ENCODE results near the gene PACSIN2.

Gene PACSIN2

DNA sequence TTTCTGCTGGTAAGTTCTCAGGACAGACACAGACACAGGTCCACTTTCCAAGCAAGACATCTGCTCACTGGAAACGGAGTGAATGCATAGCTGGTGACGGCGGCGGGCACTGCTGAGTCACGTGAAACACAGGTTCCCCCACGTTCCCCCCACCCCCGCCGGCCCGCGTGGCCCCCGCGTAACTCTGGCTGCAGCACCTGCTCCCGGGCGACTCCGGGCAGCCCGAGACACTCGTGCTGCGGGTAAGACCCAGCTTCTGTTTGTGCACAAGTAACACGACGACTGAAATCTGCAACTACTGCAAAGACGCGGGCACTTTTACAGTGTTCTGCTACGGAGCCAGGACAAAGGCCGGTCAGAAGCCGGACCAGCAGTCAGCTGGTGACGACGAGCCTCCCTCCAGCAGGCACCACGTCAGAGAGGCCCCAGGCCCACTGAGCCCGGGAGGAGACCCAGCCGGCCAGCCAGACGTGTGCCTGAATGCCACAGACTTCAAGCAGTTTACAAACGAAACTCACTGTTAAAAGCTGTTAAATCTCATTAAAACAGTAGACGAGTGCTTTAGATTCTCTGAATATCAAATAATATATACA, 145.0 kb downstream of the PACSIN2 start:
- TF ChIP-seq GATA3 (IDR thresholded peaks at IDR 0.05; ENCODE audit: low read depth, low read length) (no peak), GATA2 (IDR thresholded peaks at IDR 0.05; ENCODE audit: low read depth, low read length) (no peak)

DNA sequence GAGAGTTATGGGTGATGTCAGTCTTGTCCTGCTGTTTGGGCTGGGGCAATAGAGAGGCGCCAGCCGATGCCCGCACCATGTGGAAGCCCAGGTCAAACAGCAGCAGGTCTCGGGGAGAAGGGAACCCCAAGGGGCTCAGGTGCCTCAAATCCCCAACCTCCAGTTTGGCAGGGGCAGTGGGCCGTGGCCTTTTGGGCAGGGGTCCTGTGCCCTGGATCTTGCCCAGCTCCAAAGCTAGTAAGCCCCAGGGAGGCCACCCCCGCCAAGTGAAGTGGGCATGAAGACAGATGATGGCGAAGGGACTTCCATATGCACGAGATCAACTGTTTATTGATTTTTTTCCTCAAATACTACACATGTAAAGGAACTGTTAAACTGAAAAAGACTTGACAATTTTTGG, 145.5 kb downstream of the PACSIN2 start:
- no peak for TF ChIP-seq GATA2 (IDR thresholded peaks at IDR 0.05; ENCODE audit: low read depth, low read length)
- no peak for TF ChIP-seq GATA3 (IDR thresholded peaks at IDR 0.05; ENCODE audit: low read depth, low read length)

DNA sequence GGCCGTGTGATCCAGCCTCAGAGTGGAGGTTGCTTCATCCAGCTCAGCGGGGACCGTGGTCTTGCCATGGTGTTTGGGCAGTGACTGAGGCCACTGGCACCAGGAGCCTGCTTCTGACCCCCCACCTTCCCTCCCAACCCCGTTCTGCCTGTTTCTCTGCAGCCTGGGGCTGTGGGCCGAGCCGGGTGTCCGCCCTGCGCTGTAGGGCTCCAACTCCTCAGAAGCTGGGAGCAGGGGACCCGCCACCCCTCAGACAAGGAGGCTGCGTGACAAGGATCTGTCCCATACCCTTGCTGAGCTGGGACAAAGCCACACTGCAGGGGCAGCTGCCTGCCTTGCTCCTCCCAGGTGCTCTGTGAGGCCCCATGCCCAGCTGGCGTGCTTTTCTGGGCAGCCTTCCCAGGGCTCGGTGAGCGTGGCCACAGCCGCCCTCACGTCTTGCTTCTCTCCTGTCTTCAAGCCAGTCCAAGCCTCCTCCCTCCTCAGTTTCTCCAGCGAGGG, 146.1 kb downstream of the PACSIN2 start:
- TF ChIP-seq GATA2 (IDR thresholded peaks at IDR 0.05; ENCODE audit: low read depth, low read length) (no peak), GATA3 (IDR thresholded peaks at IDR 0.05; ENCODE audit: low read depth, low read length) (no peak)

DNA sequence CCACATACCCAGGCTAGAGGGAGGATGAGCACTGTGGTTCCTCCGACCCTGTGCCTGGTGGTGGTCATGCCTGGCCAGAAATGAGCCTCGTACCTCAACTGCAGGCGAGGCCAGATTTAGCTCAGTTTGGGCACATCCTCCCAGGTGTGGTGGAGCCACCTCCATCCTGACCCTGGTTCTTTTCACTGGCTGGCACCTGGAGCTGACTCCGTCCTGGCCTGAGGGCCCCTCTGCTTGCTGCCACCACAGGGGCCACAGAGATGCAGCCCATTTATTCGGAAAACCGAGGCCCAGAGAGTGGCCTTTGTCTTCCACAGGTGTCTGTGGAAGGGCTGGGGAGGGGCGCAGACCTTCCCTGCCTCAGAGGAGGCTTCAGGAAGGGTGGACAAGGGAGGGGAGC, 148.8 kb downstream of the PACSIN2 start:
- no peak for TF ChIP-seq GATA2 (IDR thresholded peaks at IDR 0.05; ENCODE audit: low read depth, low read length)
- no peak for TF ChIP-seq GATA3 (IDR thresholded peaks at IDR 0.05; ENCODE audit: low read depth, low read length)

DNA sequence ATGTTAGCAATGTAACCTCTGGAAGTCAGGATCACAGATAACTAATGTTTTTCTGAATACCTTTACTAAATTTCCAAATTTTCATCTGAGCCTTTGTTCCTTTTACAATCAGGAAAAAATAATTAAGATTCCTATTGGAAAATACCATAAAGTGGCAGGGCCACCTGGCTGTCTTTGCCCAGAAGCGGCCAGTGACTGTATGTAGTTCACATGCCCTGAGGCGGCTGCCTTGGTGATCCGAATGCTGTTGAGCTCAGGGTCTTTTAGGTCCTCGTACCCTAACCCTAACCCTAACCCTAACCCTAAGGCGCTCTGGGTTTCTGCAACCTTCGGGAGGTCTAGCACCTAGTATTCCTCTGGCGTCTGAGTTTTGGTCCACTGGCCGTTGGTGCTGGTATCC, 149.4 kb downstream of the PACSIN2 start:
- TF ChIP-seq GATA3 (IDR thresholded peaks at IDR 0.05; ENCODE audit: low read depth, low read length) (no peak), GATA2 (IDR thresholded peaks at IDR 0.05; ENCODE audit: low read depth, low read length) (no peak)

DNA sequence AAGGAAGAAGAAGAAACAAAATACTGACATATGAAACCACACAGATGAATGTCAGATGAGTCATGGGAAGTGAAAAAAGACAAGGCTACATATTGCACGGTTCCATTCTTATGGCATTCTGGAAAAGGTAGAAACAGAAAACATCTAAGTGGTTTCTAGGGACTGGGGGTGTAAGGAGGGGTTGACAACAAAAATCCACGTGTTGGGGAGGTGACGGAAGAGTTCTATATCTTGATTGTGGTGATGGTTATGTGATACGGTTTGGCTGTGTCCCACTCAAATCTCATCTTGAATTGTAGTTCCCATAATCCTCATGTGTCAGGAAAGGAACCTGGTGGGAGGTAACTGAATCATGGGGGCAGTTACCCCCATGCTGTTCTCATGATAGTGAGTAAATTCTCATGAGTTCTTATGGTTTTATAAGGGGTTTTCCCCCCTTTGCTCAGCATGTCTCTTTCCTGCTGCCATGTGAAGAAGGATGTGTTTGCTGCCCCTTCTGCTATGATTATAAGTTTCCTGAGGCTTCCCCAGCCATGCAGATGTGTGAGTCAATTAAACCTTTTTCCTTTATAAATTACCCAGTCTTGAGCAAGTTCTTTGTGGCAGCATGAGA, 151.5 kb downstream of the PACSIN2 start:
- no peak for TF ChIP-seq GATA2 (IDR thresholded peaks at IDR 0.05; ENCODE audit: low read depth, low read length)

DNA sequence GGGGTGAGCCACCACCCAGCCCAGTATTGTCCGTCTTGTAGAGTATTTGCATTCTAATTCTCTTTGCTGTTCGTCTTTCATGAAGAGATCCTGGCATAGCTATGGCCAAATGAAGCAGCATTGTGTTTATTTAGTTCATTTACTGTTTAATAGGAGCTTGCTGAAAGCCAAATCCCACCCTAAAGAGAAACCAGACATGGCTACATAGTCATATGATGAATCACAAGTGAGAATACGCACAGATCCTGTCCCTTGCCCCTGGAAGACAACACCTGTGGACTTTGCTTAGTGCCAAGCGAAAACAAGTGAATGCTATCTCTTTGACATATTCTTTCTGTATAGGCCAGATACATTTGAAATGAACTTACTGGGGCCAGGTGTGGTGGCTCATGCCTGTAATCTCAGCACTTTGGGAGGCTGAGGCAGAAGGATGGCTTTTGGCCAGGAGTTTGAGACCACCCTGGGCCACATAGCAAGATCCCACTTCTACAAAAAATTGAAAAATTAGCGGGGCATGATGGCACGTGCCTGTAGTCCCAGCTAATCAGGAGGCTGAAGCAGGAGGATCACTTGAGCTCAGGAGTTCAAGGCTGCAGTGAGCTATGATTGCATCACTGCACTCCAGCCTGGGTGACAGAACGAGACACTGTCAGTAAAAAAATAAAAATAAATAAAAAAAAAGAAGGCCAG, 152.8 kb downstream of the PACSIN2 start:
- TF ChIP-seq GATA3 (IDR thresholded peaks at IDR 0.05; ENCODE audit: low read depth, low read length) (no peak), GATA2 (IDR thresholded peaks at IDR 0.05; ENCODE audit: low read depth, low read length) (no peak)

DNA sequence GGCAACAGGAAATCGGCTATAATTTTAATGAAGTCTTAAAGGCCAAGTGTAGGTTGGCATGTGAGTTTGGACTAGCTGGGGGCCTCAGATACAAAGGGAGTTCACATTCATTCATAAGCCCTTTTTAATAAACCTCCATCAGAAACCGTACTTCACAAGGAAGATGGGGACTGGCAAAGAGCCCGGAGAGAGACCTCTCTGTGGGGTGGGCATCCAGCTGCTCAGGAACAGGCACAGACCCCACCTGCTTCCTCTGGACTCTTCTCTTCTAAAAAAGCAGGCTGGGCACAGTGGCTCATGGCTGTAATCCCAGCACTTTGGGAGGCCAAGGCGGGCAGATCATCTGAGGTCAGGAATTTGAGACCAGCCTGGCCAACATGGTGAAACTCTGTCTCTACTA, 154.0 kb downstream of the PACSIN2 start:
- TF ChIP-seq GATA2 (IDR thresholded peaks at IDR 0.05; ENCODE audit: low read depth, low read length): no peak
- TF ChIP-seq GATA3 (IDR thresholded peaks at IDR 0.05; ENCODE audit: low read depth, low read length): no peak

DNA sequence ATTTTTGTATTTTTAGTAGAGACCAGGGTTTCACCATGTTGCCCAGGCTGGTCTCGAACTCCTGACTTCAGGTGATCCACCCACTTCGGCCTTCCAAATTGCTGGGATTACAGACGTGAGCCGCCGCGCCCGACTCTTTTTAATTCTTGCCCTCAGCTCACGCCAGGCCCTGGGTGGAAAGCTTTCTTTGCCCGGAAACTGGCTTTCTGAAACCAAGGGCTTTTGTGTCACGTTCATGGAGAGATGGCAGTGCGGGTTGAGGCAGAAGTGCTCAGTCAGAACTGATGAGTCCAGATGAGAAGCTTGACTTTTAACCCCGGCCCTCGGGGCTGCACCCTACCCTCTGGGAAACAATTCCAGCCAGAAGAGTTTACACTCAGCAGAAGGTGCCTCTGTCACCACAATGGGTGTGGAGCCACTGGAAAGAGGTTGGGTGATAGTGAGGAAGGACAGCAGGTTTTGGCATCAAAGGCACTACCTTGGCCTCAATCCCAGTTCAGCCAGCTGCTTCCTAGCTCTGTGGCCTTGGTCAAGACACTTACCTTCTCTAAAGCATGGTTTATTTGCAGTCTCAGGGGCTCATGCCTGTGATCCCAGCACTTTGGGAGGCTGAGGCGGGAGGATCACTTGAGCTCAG, 157.0 kb downstream of the PACSIN2 start:
- TF ChIP-seq GATA3 (IDR thresholded peaks at IDR 0.05; ENCODE audit: low read depth, low read length) (no peak), GATA2 (IDR thresholded peaks at IDR 0.05; ENCODE audit: low read depth, low read length) (no peak)

DNA sequence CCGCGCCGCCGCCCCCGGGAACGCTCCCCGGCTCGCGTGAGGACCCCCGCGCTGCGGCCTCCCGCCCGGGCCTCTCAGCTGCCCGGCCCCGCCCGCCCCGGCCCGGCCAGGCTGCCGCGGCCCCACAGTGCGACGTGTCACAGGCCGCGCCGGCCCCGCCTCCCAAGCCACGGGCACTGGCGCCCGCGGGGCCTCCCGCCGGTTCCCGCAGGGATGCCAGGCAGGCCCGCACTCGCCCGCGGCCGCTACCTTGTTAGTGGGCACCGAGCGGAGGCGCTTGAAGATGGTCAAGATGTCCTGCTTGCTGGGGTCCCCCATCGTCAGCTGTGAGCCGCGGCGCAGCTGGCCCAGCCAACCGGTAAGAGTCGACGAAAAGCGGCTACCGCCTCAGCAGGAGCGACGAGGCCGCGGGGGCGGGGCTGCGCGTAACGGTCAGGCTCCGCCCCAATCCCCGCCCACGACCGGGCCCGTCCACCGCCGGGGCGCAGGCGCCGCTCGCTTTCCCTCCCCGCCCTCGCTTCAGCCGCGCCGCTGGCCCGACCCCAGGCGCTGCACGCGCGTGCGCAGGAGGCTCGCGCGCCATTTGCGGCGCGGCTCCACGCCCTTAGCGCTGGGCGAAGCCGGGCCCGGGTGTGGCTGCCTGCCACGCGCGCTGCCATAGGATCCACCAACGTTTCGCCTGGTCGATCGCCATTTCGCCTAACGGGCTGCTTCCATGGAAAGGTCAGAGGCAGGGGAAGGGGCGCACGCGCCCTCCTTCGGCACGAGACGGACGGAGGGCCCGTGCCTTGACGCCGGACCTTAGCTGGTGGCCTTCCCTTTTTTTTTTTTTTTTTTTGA, 157.9 kb downstream of the PACSIN2 start, which contains the start of gene ARFGAP3:
TSS of gene ARFGAP3 (minus strand) at position 409 of the 840 bp plus-strand sequence. CDS start at position 318, 91 bp downstream.
- TF ChIP-seq GATA3 (IDR thresholded peaks at IDR 0.05; ENCODE audit: low read depth, low read length): no peak
- no peak for TF ChIP-seq GATA2 (IDR thresholded peaks at IDR 0.05; ENCODE audit: low read depth, low read length)

DNA sequence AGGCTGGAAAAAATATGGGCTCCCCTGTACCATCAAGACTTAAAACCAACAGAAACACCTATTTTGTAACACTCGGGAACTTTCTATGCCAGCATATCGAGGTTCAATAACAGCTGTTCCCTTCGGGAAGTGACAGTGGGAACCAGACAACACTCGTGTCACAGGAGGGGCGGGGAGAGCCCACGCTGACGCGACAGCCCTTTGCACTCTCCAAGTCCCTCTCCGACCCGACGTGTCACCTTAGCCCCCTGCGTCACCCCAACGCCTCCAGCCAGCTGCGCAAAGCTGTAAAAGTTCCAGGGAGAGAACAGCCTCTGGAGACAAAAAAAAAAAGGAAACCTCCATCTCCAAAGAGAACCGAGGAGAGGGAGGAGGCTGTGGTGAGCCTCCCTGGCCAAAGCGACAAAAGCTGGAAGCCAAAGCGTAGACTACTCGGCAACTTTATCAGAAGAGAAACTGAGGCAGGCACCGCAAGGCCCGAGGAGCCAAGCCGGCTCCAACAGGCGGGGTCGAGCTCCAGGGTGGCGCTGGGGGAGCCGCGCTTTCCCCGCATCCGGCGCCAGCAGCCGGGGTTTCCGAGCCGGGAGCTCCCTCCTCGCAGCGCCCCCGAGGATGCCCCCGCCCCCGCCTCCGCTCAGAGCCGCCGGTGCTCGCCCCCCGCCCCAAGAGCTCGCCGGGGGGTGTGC, 158.6 kb downstream of the PACSIN2 start:
- TF ChIP-seq GATA3 (IDR thresholded peaks at IDR 0.05; ENCODE audit: low read depth, low read length) (no peak), GATA2 (IDR thresholded peaks at IDR 0.05; ENCODE audit: low read depth, low read length) (no peak)

DNA sequence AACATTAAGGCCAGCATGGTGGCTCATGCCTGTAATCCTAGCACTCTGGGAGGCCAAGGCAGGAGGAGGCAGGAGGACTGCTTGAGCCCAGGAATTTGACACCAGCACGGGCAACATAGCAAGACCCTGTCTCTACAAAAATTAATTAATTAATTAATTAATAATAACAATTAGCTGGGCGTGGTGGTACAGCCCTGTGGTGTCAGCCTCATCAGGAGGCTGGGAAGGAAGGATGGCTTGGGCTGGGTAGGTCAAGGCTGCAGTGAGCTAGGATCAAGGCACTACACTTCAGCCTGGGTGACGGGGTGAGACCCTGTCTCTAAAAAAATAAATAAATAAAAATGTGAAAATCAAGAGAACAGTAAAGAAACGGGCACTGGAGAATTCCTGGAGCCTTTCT, 159.2 kb downstream of the PACSIN2 start:
- TF ChIP-seq GATA3 (IDR thresholded peaks at IDR 0.05; ENCODE audit: low read depth, low read length): no peak
- TF ChIP-seq GATA2 (IDR thresholded peaks at IDR 0.05; ENCODE audit: low read depth, low read length): no peak

DNA sequence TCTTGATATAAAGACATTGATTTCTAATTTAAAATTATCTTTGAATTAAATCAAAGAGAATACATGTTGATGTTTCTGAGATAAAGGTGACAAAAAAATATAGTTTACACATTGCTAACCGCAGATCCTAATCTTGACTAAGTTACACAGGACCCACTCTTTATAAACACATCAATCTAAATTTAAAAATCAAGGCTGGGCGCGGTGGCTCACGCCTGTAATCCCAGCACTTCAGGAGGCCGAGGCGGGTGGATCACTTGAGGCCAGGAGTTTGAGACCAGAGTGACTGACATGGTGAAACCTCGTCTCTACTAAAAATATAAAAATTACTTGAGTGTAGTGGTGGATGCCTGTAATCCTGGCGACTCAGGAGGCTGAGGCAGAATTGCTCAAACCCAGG, 159.7 kb downstream of the PACSIN2 start:
- TF ChIP-seq GATA2 (IDR thresholded peaks at IDR 0.05; ENCODE audit: low read depth, low read length) (no peak), GATA3 (IDR thresholded peaks at IDR 0.05; ENCODE audit: low read depth, low read length) (no peak)
